AG09309 (cell line): ENCODE measurements around the gene LRRC25.
A peak's percentile ranks its signal among the peaks of the same experiment; 100 is the strongest.

Source experiments
- DNase-seq: peaks from one replicate; pipeline ENCODE4 v3.0.0-alpha.2; 2010; ENCODE audit warnings: low read depth
- H3K4me3 ChIP-seq: 2 replicates; pipeline ENCODE4 v1.5.1; 2011; ENCODE audit warnings: mild to moderate bottlenecking, low read depth, low read length, moderate library complexity; ENCODE audit not compliant: control insufficient read depth
- TF ChIP-seq, protein P1 (sequence below): IDR thresholded peaks from 2 replicates; pipeline ENCODE4 v1.5.1; 2011; ENCODE audit warnings: mild to moderate bottlenecking, low read depth, low read length, inconsistent platforms; ENCODE audit not compliant: insufficient read depth, control insufficient read depth; ENCODE audit errors: missing control alignments

Gene LRRC25

DNA sequence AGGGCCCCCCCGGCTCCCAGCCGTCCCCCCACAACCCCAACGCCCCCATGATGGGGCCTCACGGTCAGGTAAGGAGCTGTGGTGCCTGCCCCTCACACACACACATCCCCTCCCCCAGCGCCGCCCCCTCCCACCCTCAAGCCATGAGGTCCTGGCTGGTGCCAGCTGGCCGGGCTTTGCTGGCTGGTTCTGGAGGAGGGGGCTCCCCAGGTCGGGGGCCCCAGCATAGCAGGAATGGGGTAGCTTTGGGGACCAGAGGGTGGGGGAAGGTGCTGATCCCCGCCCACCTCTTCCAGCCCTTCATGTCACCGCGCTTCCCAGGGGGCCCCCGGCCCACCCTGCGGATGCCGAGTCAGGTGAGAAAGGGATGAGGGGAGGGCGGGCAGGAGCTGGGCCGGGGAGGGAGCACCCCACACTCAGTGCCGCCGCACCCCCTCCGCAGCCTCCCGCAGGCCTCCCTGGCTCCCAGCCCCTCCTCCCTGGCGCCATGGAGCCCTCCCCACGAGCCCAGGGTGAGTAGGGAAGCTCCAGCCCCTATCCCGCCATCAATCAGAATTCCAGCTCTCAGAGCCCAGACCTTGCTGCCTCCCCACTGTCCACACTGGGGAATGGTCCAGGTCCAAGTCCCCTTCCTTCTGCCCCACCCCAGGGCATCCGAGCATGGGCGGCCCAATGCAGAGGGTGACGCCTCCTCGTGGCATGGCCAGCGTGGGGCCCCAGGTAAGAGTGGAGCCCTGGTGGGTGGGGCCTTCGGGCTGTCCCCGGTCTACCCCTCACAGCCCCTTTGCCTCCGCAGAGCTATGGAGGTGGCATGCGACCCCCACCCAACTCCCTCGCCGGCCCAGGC, 34.2 kb upstream of the LRRC25 start:
- H3K4me3 ChIP-seq: no peak overlapping the region
- TF ChIP-seq, protein P1, sequence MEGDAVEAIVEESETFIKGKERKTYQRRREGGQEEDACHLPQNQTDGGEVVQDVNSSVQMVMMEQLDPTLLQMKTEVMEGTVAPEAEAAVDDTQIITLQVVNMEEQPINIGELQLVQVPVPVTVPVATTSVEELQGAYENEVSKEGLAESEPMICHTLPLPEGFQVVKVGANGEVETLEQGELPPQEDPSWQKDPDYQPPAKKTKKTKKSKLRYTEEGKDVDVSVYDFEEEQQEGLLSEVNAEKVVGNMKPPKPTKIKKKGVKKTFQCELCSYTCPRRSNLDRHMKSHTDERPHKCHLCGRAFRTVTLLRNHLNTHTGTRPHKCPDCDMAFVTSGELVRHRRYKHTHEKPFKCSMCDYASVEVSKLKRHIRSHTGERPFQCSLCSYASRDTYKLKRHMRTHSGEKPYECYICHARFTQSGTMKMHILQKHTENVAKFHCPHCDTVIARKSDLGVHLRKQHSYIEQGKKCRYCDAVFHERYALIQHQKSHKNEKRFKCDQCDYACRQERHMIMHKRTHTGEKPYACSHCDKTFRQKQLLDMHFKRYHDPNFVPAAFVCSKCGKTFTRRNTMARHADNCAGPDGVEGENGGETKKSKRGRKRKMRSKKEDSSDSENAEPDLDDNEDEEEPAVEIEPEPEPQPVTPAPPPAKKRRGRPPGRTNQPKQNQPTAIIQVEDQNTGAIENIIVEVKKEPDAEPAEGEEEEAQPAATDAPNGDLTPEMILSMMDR: no peak
- DNase-seq: no peak

DNA sequence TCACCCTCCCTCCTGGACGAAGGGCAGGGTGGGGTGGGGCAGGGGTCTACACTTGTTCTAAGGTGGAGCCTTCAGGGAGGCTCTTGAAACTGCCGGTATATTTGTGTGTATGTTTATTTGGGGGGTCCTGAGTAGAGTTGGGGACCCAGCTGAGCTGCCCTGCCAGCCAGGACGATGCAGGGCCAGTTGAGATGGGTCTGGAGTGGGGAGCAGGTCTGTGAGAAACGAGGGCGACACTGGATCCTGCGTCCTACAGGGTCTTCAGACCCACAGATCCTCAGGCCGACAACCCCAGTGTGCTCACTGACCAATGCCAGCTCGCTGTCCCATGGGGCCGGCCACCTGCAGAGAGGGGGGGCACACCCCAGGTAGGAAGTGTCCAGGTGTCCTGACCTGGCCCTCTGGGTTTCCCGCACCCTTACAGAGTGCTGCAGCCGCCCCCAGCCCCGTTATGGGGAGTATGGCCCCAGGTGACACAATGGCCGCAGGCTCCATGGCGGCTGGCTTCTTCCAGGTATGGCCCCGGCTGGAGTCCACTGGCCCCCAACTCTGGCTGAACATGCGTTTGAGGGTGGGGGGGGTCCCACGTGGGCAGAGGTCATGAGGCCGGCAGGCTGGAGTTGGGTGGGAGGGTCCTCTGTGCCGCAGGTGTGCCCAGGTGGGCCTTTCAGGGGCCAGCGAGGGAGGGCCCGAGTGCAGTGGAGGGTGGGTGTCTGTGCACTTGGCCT, 33.2 kb upstream of the LRRC25 start:
- no peak overlapping the region for H3K4me3 ChIP-seq
- DNase-seq: no peak
- TF ChIP-seq, protein P1: no peak

DNA sequence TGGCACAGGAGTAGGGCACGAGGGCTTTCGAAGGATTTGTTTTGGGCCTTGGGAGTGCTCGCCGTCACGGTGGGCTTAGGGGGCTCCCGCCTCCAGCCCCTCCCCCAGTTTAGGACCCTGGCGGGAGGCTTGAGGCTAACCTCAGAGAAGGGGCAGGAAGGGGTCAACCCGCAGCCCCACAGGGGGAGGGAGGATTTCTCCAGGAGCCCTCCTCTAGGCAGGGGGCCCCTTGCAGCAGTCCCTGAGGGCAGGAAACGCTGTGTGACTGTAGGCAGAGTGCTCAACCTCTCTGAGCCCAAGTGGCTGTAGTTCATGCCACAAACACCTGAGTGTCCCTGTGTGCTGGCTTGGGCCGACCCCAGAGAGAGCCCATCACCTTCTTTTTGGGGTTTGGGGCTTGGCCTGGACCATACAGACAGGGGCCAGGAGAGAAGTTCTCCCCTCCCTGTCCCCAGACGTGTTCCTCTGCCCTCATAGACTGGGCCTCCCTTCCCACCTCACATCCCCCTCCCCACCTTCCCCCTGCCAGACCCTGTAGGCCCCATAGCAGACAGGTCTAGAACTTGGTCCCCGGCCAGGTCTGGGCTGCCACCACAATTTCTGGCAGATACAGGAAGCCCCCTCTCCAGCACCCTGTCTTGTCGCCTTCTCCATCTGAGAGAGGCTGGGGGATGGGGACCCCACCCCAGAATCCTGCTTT, 32.4 kb upstream of the LRRC25 start:
- TF ChIP-seq, protein P1: no peak
- no peak overlapping the region; the same call in 1 of the 2 replicates for H3K4me3 ChIP-seq
- no peak for DNase-seq

- DNase-seq: no peak
- H3K4me3 ChIP-seq: peak overlapping the region; percentile 29
- TF ChIP-seq, protein P1: no peak
Observed at GRCh38 chr19:18428787-18429674, 31.6 kb upstream of the LRRC25 start.

- no peak for DNase-seq
- H3K4me3 ChIP-seq: no peak overlapping the region
- TF ChIP-seq, protein P1: no peak
Observed at GRCh38 chr19:18428173-18428786, 30.9 kb upstream of the LRRC25 start.
